MCF 10A (cell line): ENCODE data around the gene LARP4B. TPM values are rescaled to one million over a fixed set of nuclear protein-coding genes. Genes with fewer than 3 reads are reported as not detected.
"Not testable (repeated sequence)": the region's sequence is repeated elsewhere in the genome, so short reads cannot be mapped to it uniquely, and the experiment has no call there.

ENCODE experiments used
- BruUV-seq: library from RNA; stranded (reverse); fragments of 400-500 nt; replicated peaks from 2 replicates; lab custom pipeline; 2021; lab: Mats Ljungman, UMichigan
- CTCF ChIA-PET: fragments of 300-600 bp; sonication (Branson Sonifier 250); formaldehyde crosslinking; extraction: SDS; loops from one replicate; lab custom pipeline; 2021; ENCODE audit warnings: antibody characterized with exemption, inconsistent platforms; lab: Yijun Ruan, JAX
- POLR2A ChIA-PET: fragments of 300-600, 350-650 bp; sonication (Branson Sonifier 250); formaldehyde crosslinking; extraction: SDS; loops from one replicate; lab custom pipeline; 2020; ENCODE audit warnings: antibody characterized with exemption, inconsistent platforms; lab: Yijun Ruan, JAX
- DNase-seq: peaks from one replicate; pipeline ENCODE4 v3.0.0-alpha.2; 2018; ENCODE audit not compliant: unreplicated experiment
- H3K27ac Mint-ChIP-seq: one replicate; pipeline ENCODE4 v1.8.0; 2022; ENCODE audit warnings: mild to moderate bottlenecking, low read depth, mixed read lengths; ENCODE audit not compliant: unreplicated experiment
- H3K27me3 Mint-ChIP-seq: one replicate; pipeline ENCODE4 v1.8.0; 2022; ENCODE audit warnings: mixed read lengths; ENCODE audit not compliant: insufficient read depth, unreplicated experiment
- H3K36me3 Mint-ChIP-seq: one replicate; pipeline ENCODE4 v1.8.0; 2022; ENCODE audit warnings: mild to moderate bottlenecking, moderate library complexity, mixed read lengths; ENCODE audit not compliant: insufficient read depth, unreplicated experiment
- H3K4me1 Mint-ChIP-seq: one replicate; pipeline ENCODE4 v1.8.0; 2022; ENCODE audit warnings: mixed read lengths; ENCODE audit not compliant: insufficient read depth, unreplicated experiment
- H3K4me3 Mint-ChIP-seq: one replicate; pipeline ENCODE4 v1.8.0; 2022; ENCODE audit warnings: mild to moderate bottlenecking, moderate library complexity, mixed read lengths; ENCODE audit not compliant: unreplicated experiment
- H3K9me3 Mint-ChIP-seq: one replicate; pipeline ENCODE4 v1.8.0; 2022; ENCODE audit warnings: mixed read lengths; ENCODE audit not compliant: unreplicated experiment
- intact Hi-C: fragments of 100-400 bp; cut with micrococcal nuclease; formaldehyde crosslinking; loops from 2 replicates; pipeline ENCODE4 v1.14.1; 2022
- total RNA-seq: library from RNA; stranded (reverse); gene quantifications from 2 replicates; pipeline ENCODE4 v1.2.3, GENCODE V29; 2022
- TF ChIP-seq, protein P1 (sequence below): fragments of 200-600 bp; IDR thresholded peaks from one replicate; pipeline ENCODE4 v1.8.0; 2022; ENCODE audit warnings: antibody characterized with exemption, mild to moderate bottlenecking; ENCODE audit not compliant: unreplicated experiment

The LARP4B gene
- total RNA-seq, 1 experiment from 2014 or later, result 131 TPM

DNA sequence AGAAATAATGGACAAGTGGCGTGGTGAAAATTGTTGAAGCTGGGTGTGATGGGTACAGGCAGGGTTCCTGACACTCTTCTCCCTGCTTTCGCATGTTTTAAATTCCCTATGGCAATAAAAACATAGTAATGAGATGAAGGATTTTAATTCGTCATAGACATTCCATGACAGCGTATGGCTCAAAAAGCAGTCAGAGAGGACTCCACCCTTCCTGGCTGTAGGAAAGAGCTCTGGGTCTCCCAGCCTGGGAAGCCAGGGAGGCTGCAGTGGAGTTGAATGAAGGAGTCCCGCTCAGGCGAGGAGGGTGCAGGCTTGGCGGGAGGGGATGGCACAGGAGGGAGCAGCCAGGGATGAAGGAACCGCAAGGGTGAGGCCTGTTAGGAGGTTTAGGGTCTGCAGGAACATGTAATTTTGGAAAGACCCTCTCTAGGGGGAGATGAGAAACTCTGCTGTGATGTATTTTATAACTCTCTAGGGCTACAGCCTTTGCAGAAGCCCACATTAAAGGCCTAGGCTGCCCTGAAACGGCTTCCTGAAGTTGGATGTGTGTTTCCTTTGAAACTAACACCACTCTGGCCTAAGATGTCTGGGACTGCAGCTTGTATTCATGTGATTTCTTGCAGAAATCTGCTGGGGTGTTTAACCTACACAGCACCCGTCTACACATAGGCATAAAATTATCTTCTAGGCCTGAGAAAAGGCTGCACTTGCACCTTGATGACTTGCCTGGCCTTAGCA is 7.6 kb upstream of the LARP4B start:
- ChIA-PET CTCF (interaction anchor here (0.9 kb wide), 1 partner anchor 73 kb away, joined by 3 read pairs; no protein-coding TSS in a partner anchor), POLR2A (no interaction called here)
- no TSS peak for BruUV-seq
- intact Hi-C loops, result no loop called here
- Mint-ChIP-seq H3K4me1 (peaks cover 11% of the 10 kb centered on the region), H3K27me3 (no peaks in the 10 kb centered on the region), H3K9me3 (no peaks in the 10 kb centered on the region), H3K4me3 (no peak overlapping the region), H3K27ac (peak overlapping the region; percentile 50), H3K36me3 (no peaks in the 10 kb centered on the region)
- TF ChIP-seq, protein P1, sequence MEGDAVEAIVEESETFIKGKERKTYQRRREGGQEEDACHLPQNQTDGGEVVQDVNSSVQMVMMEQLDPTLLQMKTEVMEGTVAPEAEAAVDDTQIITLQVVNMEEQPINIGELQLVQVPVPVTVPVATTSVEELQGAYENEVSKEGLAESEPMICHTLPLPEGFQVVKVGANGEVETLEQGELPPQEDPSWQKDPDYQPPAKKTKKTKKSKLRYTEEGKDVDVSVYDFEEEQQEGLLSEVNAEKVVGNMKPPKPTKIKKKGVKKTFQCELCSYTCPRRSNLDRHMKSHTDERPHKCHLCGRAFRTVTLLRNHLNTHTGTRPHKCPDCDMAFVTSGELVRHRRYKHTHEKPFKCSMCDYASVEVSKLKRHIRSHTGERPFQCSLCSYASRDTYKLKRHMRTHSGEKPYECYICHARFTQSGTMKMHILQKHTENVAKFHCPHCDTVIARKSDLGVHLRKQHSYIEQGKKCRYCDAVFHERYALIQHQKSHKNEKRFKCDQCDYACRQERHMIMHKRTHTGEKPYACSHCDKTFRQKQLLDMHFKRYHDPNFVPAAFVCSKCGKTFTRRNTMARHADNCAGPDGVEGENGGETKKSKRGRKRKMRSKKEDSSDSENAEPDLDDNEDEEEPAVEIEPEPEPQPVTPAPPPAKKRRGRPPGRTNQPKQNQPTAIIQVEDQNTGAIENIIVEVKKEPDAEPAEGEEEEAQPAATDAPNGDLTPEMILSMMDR, result no peak
- DNase-seq, result no peak

DNA sequence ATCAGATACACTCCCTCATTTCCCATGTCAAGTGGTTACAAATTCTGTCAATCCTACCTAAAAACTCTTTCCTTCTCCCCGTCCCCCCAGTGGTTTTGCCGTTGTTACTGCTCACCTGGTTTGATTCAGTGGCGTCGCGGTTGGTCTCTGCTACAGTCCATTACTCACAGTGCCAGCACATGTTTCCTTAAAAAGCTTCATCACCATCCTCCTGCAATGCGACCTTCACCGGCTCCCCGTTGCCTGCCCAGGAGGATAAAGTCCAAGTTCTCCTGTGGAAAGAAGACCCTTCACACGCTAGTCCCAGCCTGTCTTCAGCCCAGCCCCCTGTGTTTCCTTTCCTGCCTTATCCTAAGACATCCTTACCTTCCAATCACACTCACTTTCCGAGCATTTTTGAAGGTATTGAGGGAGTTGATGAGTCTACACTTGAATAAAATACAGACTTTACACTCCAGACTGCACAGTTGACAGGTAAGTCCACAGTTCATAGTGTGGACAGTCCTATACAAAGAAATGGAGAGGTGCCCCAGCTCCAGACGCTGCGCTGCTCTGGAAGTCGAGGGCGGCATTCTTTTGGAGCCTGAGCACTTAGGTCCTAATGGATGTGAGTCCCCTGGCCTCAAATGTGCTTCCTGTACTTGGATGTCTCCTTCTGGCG is 3.4 kb upstream of the LARP4B start:
- no TSS peak for BruUV-seq
- DNase-seq, result no peak
- POLR2A ChIA-PET, result interaction anchor here (1.1 to 2.4 kb wide), 2 partner anchors 52 to 53 kb away, joined by 3 to 11 read pairs; partner anchors contain the start of gene GTPBP4
- Mint-ChIP-seq H3K4me3 (no peak overlapping the region), H3K36me3 (no peaks in the 10 kb centered on the region), H3K9me3 (no peaks in the 10 kb centered on the region), H3K27ac (no peak overlapping the region), H3K4me1 (peaks cover 19% of the 10 kb centered on the region), H3K27me3 (no peaks in the 10 kb centered on the region)
- CTCF ChIA-PET, result no interaction called here
- intact Hi-C loops, result no loop called here
- TF ChIP-seq, protein P1, result no peak

DNA sequence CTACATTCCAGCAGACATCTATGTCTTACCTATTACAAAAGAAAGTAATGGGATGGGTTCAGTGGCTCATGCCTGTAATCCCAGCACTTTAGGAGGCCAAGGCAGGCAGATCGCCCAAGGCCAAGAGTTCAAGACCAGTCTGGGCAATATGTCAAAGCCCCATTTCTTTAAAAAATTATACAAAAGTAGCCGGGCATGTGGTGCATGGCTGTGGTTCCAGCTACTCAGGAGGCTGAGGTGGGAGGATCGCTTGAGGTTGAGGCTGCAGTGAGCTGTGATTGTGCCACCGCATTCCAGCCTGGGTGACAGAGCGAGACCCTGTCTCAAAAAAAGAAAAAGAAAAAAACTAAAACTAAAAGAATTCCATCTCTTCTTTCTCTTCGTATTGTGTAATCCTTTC is 2.7 kb upstream of the LARP4B start:
- H3K4me1 Mint-ChIP-seq, result peaks cover 25% of the 10 kb centered on the region
- H3K27ac Mint-ChIP-seq, H3K27me3 Mint-ChIP-seq, H3K9me3 Mint-ChIP-seq, DNase-seq, BruUV-seq, CTCF ChIA-PET, intact Hi-C loops, H3K4me3 Mint-ChIP-seq, H3K36me3 Mint-ChIP-seq: not testable (repeated sequence)
- POLR2A ChIA-PET, result interaction anchor here (0.5 to 2.4 kb wide), 3 partner anchors 52 to 121 kb away, joined by 3 to 11 read pairs (median 3); partner anchors contain the start of gene GTPBP4

DNA sequence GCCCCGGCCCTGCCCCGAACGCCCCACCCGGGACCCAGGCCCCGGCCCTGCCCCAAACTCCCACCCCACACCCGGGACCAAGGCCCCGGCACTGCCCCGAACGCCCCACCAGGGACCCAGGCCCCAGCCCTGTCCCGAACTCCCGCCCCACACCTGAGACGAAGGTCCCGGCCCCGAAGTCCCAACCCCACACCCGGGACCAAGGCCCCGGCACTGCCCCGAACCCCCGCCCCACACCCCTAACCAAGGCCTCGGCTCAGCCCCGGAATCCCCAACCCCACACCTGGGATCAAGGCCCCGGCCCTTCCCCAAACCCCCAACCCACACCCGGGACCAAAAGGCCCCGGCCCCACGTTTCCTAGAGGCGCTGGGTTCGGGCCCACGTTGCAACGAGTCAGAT is 1.1 kb upstream of the LARP4B start:
- Mint-ChIP-seq H3K27ac (peak overlapping the region; percentile 81), H3K4me1 (peaks cover 24% of the 10 kb centered on the region), H3K9me3 (no peaks in the 10 kb centered on the region), H3K27me3 (no peaks in the 10 kb centered on the region), H3K4me3 (peak overlapping the region; percentile 63), H3K36me3 (no peaks in the 10 kb centered on the region)
- CTCF ChIA-PET, result no interaction called here
- DNase-seq, result no peak
- TF ChIP-seq, protein P1, result no peak
- no TSS peak for BruUV-seq
- intact Hi-C loops, result no loop called here
- POLR2A ChIA-PET, result interaction anchor here (1.1 to 2.4 kb wide), 3 partner anchors 54 to 117 kb away, joined by 4 to 11 read pairs (median 5); partner anchors contain the start of gene GTPBP4
